Measurements from ENCODE around the gene GPRC5B. TPM values are rescaled to one million over a fixed set of nuclear protein-coding genes. Genes with fewer than 3 reads are reported as not detected.

GPRC5B gene
- total RNA-seq, 1 experiment from 2014 or later, result 6.9 TPM

DNA sequence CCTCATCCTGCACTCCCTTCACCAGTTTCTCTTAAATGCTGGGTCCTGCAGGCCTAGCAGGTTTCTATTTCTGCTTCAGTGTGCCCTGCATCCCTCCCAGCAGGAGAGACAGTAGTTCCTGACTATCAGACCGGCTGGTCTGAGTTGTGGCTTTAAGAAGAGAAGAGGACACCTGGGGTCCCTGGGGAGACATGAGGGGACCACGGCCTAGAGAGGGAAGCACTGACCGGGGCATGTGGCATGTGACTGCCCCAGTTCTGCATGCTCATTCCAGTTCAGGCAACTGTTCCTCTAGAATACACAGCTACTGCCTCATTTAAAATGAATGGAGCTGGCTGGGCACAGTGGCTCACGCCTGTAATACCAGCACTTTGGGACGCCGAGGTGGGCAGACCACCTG, 61.3 kb downstream of the GPRC5B start:
- no peaks in the 10 kb centered on the region for H3K36me3 ChIP-seq (ENCODE audit: insufficient read depth, low read length, poor library complexity, severe bottlenecking)
- intact Hi-C loops (cut with micrococcal nuclease; ENCODE audit: unreplicated experiment), result no loop called here
- H3K27me3 ChIP-seq (replicated peaks; ENCODE audit: insufficient read depth, low read depth, low read length, poor library complexity), result no peaks in the 10 kb centered on the region
- H3K4me1 ChIP-seq (ENCODE audit: insufficient read depth, low read length, poor library complexity, severe bottlenecking), result no peaks in the 10 kb centered on the region
- TF ChIP-seq, protein P1, sequence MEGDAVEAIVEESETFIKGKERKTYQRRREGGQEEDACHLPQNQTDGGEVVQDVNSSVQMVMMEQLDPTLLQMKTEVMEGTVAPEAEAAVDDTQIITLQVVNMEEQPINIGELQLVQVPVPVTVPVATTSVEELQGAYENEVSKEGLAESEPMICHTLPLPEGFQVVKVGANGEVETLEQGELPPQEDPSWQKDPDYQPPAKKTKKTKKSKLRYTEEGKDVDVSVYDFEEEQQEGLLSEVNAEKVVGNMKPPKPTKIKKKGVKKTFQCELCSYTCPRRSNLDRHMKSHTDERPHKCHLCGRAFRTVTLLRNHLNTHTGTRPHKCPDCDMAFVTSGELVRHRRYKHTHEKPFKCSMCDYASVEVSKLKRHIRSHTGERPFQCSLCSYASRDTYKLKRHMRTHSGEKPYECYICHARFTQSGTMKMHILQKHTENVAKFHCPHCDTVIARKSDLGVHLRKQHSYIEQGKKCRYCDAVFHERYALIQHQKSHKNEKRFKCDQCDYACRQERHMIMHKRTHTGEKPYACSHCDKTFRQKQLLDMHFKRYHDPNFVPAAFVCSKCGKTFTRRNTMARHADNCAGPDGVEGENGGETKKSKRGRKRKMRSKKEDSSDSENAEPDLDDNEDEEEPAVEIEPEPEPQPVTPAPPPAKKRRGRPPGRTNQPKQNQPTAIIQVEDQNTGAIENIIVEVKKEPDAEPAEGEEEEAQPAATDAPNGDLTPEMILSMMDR (conservative IDR thresholded peaks at IDR 0.05; ENCODE audit: low read depth, low read length), result no peak
- TF ChIP-seq EZH2 (IDR thresholded peaks at IDR 0.05; ENCODE audit: borderline replicate concordance, low read depth, low read length, poor library complexity, severe bottlenecking), result no peak
- CTCF ChIA-PET, result no interaction called here
- BruUV-seq (replicated peaks), result no TSS peak
- POLR2A ChIA-PET (ENCODE audit: low non-redundant PET), result interaction anchor here (0.6 kb wide), 1 partner anchor 8 kb away, joined by 10 read pairs; no protein-coding TSS in a partner anchor
- H3K9me3 ChIP-seq (ENCODE audit: low read depth, low read length, poor library complexity, severe bottlenecking), result no peaks in the 10 kb centered on the region
- H3K4me3 ChIP-seq (ENCODE audit: low read depth, low read length, poor library complexity, severe bottlenecking), result no peak overlapping the region
- H3K27ac ChIP-seq (ENCODE audit: low read depth, low read length, poor library complexity, severe bottlenecking), result no peak overlapping the region
- no peak for DNase-seq (ENCODE audit: low spot score)

DNA sequence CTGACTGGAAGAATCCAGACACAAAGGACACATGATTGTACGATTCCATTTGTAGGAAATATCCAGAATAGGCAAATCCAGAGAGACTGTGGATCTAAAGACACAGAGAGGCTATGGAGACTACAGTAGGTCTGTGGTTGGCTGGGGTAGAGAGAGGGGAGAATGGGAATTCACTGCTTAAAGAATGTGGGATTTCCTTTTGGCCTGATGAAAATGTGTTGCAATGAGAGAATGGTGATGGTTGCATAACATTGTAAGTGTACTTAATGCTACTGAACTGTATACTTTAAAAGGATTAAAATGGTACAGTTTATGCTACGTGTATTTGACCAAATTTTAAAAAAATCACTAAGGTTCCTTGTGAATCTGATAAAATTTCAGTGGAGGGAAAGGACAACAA, 62.1 kb downstream of the GPRC5B start:
- TF ChIP-seq, protein P1 (conservative IDR thresholded peaks at IDR 0.05; ENCODE audit: low read depth, low read length), result no peak
- no peak for TF ChIP-seq EZH2 (IDR thresholded peaks at IDR 0.05; ENCODE audit: borderline replicate concordance, low read depth, low read length, poor library complexity, severe bottlenecking)
- CTCF ChIA-PET, result no interaction called here
- Histone ChIP-seq H3K27ac (ENCODE audit: low read depth, low read length, poor library complexity, severe bottlenecking) (no peak overlapping the region), H3K9me3 (ENCODE audit: low read depth, low read length, poor library complexity, severe bottlenecking) (no peaks in the 10 kb centered on the region), H3K4me3 (ENCODE audit: low read depth, low read length, poor library complexity, severe bottlenecking) (no peak overlapping the region), H3K36me3 (ENCODE audit: insufficient read depth, low read length, poor library complexity, severe bottlenecking) (no peaks in the 10 kb centered on the region), H3K4me1 (ENCODE audit: insufficient read depth, low read length, poor library complexity, severe bottlenecking) (no peaks in the 10 kb centered on the region), H3K27me3 (replicated peaks; ENCODE audit: insufficient read depth, low read depth, low read length, poor library complexity) (no peaks in the 10 kb centered on the region)
- intact Hi-C loops (cut with micrococcal nuclease; ENCODE audit: unreplicated experiment), result no loop called here
- POLR2A ChIA-PET (ENCODE audit: low non-redundant PET), result no interaction called here
- DNase-seq (ENCODE audit: low spot score), result no peak
- no TSS peak for BruUV-seq (replicated peaks)

DNA sequence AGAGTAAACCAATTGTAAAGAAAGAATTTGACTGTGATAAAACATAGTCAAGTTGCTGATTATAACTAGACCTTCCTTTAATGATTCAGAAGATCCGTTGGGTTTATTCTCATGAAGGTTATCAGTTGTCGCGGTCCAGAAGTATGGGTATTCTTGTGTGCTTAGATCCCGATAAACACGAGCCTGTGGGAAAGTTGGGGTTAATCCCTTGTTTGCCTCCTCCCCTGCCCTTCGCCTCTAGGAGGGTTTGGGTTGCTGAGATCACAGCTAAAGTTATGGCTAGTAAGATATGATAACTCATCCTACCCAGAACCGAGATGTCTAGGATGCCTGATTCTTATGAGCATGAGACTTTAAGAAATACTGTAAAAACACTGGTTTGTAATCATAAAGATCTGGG, 66.8 kb downstream of the GPRC5B start:
- intact Hi-C loops (cut with micrococcal nuclease; ENCODE audit: unreplicated experiment), result no loop called here
- H3K27ac ChIP-seq (ENCODE audit: low read depth, low read length, poor library complexity, severe bottlenecking), result no peak overlapping the region
- H3K27me3 ChIP-seq (replicated peaks; ENCODE audit: insufficient read depth, low read depth, low read length, poor library complexity), result no peaks in the 10 kb centered on the region
- no peaks in the 10 kb centered on the region for H3K36me3 ChIP-seq (ENCODE audit: insufficient read depth, low read length, poor library complexity, severe bottlenecking)
- CTCF ChIA-PET, result no interaction called here
- TF ChIP-seq, protein P1 (conservative IDR thresholded peaks at IDR 0.05; ENCODE audit: low read depth, low read length), result no peak
- TF ChIP-seq EZH2 (IDR thresholded peaks at IDR 0.05; ENCODE audit: borderline replicate concordance, low read depth, low read length, poor library complexity, severe bottlenecking), result no peak
- DNase-seq (ENCODE audit: low spot score), result no peak
- H3K9me3 ChIP-seq (ENCODE audit: low read depth, low read length, poor library complexity, severe bottlenecking), result no peaks in the 10 kb centered on the region
- POLR2A ChIA-PET (ENCODE audit: low non-redundant PET), result no interaction called here
- no peak overlapping the region for H3K4me3 ChIP-seq (ENCODE audit: low read depth, low read length, poor library complexity, severe bottlenecking)
- BruUV-seq (replicated peaks), result no TSS peak
- H3K4me1 ChIP-seq (ENCODE audit: insufficient read depth, low read length, poor library complexity, severe bottlenecking), result no peaks in the 10 kb centered on the region
